CD4-positive, CD25-positive, alpha-beta regulatory T cell (primary cell): ENCODE results near the gene SHC3. TPM values are rescaled to one million over a fixed set of nuclear protein-coding genes. Genes with fewer than 3 reads are reported as not detected.

Source experiments
- ATAC-seq, 2 donors: fragments of 150-1000 bp; cut with Tn5 transposase; one replicate each; pipeline ENCODE4 v1.10.0; 2021; ENCODE audit warnings: low read depth in 2 of 2, moderate number of reproducible peaks in 2 of 2, moderate library complexity in 1 of 2
- DNase-seq, 3 donors: peaks; one replicate each; pipeline versions ENCODE4 v3.0.0 to v3.0.0-alpha.2; 2012 to 2022; ENCODE audit warnings: mixed read lengths in 1 of 3
- H3K27ac ChIP-seq: one replicate; pipeline ENCODE4 v1.7.0; 2013; ENCODE audit warnings: mild to moderate bottlenecking, low read length; ENCODE audit not compliant: insufficient read depth, poor library complexity, severe bottlenecking
- H3K27me3 ChIP-seq: one replicate; pipeline ENCODE4 v1.7.0; 2013; ENCODE audit warnings: low read length; ENCODE audit not compliant: control insufficient read depth, insufficient read depth
- H3K36me3 ChIP-seq: one replicate; pipeline ENCODE4 v1.7.0; 2013; ENCODE audit warnings: mild to moderate bottlenecking, low read length, moderate library complexity; ENCODE audit not compliant: control insufficient read depth, insufficient read depth
- H3K4me1 ChIP-seq: 2 replicates; pipeline ENCODE4 v1.7.0; 2013; ENCODE audit warnings: mild to moderate bottlenecking, low read length; ENCODE audit not compliant: insufficient read depth, control insufficient read depth, poor library complexity, severe bottlenecking
- H3K4me3 ChIP-seq: one replicate; pipeline ENCODE4 v1.7.0; 2013; ENCODE audit warnings: low read depth, mild to moderate bottlenecking, low read length, moderate library complexity
- H3K9me3 ChIP-seq, 2 experiments: 1 replicate in 1 of 2; 2 replicates in 1 of 2; pipeline ENCODE4 v1.7.0; 2013; ENCODE audit warnings: low read length in 2 of 2, mild to moderate bottlenecking in 1 of 2, moderate library complexity in 1 of 2; ENCODE audit not compliant: control insufficient read depth in 2 of 2
- H3K27ac Mint-ChIP-seq, 3 donors: one replicate each; pipeline ENCODE4 v1.8.0; 2020 to 2022; ENCODE audit warnings: mild to moderate bottlenecking in 3 of 3, mixed read lengths in 3 of 3, moderate library complexity in 2 of 3
- H3K27me3 Mint-ChIP-seq: one replicate; pipeline ENCODE4 v1.8.0; 2022; ENCODE audit warnings: mild to moderate bottlenecking, mixed read lengths
- H3K36me3 Mint-ChIP-seq: one replicate; pipeline ENCODE4 v1.8.0; 2020; ENCODE audit warnings: mixed read lengths
- H3K4me1 Mint-ChIP-seq, 4 donors: one replicate each; pipeline ENCODE4 v1.8.0; 2020 to 2022; ENCODE audit warnings: mixed read lengths in 4 of 4, mild to moderate bottlenecking in 1 of 4
- H3K4me3 Mint-ChIP-seq, 4 donors: one replicate each; pipeline ENCODE4 v1.8.0; 2020 to 2022; ENCODE audit warnings: mild to moderate bottlenecking in 4 of 4, mixed read lengths in 4 of 4, moderate library complexity in 3 of 4
- H3K9me3 Mint-ChIP-seq, 7 donors: one replicate each; pipeline ENCODE4 v1.8.0; 2020 to 2022; ENCODE audit warnings: mixed read lengths in 7 of 7, mild to moderate bottlenecking in 3 of 7, moderate library complexity in 2 of 7
- polyA plus RNA-seq, 4 donors: library from polyadenylated mRNA; unstranded; fragments of 300-500 nt; fragmentation: Illumina TruSeq; gene quantifications; one replicate each; pipeline ENCODE4 v1.2.3, GENCODE V29; 2021
- total RNA-seq: library from RNA; stranded (reverse); gene quantifications from one replicate; pipeline ENCODE4 v1.2.3, GENCODE V29; 2022

The SHC3 gene
- total and polyA plus RNA-seq, 5 donors from 2014 or later = not detected

GRCh38 chr9:89039104-89039465, 139.5 kb downstream of the SHC3 start:
- Histone ChIP-seq H3K9me3 (no peaks in the 10 kb centered on the region), H3K4me1 (no peaks in the 10 kb centered on the region), H3K36me3 (no peaks in the 10 kb centered on the region), H3K27ac (no peak overlapping the region), H3K27me3 (no peaks in the 10 kb centered on the region), H3K4me3 (no peak overlapping the region)
- Mint-ChIP-seq H3K4me3 (no peak overlapping the region), H3K36me3 (no peaks in the 10 kb centered on the region), H3K27ac (no peak overlapping the region), H3K4me1 (no peaks in the 10 kb centered on the region), H3K9me3 (peaks cover 0 to 3% (median 0%) of the 10 kb centered on the region in 7 donors), H3K27me3 (peaks cover 14% of the 10 kb centered on the region)
- no peak for ATAC-seq
- DNase-seq = no peak

GRCh38 chr9:89038382-89039103, 140.1 kb downstream of the SHC3 start:
- Histone ChIP-seq H3K36me3 (no peaks in the 10 kb centered on the region), H3K9me3 (no peaks in the 10 kb centered on the region), H3K4me1 (no peaks in the 10 kb centered on the region), H3K27me3 (no peaks in the 10 kb centered on the region), H3K27ac (no peak overlapping the region), H3K4me3 (no peak overlapping the region)
- ATAC-seq (no peak), DNase-seq (no peak)
- no peaks in the 10 kb centered on the region for H3K4me1 Mint-ChIP-seq
- H3K36me3 Mint-ChIP-seq = no peaks in the 10 kb centered on the region
- H3K9me3 Mint-ChIP-seq = peaks cover 0 to 3% (median 0%) of the 10 kb centered on the region in 7 donors
- H3K27ac Mint-ChIP-seq = no peak overlapping the region
- H3K27me3 Mint-ChIP-seq = peaks cover 14% of the 10 kb centered on the region
- H3K4me3 Mint-ChIP-seq = no peak overlapping the region

GRCh38 chr9:89037891-89038290, 140.7 kb downstream of the SHC3 start:
- H3K9me3 Mint-ChIP-seq = peaks cover 0 to 3% (median 0%) of the 10 kb centered on the region in 7 donors

GRCh38 chr9:89037346-89037745, 141.3 kb downstream of the SHC3 start:
- no peak for ATAC-seq
- no peak overlapping the region for H3K27ac ChIP-seq
- DNase-seq = no peak
- Mint-ChIP-seq H3K27ac (no peak overlapping the region), H3K4me3 (no peak overlapping the region), H3K27me3 (peaks cover 18% of the 10 kb centered on the region), H3K4me1 (no peaks in the 10 kb centered on the region), H3K9me3 (peaks cover 0 to 5% (median 0%) of the 10 kb centered on the region in 7 donors), H3K36me3 (no peaks in the 10 kb centered on the region)
- H3K27me3 ChIP-seq = no peaks in the 10 kb centered on the region
- no peak overlapping the region for H3K4me3 ChIP-seq
- no peaks in the 10 kb centered on the region for H3K9me3 ChIP-seq
- no peaks in the 10 kb centered on the region for H3K4me1 ChIP-seq
- H3K36me3 ChIP-seq = no peaks in the 10 kb centered on the region

More at GRCh38 chr9:89037891-89038290, 140.7 kb downstream of the SHC3 start:
- no peak overlapping the region for H3K27ac Mint-ChIP-seq
- H3K4me3 ChIP-seq = no peak overlapping the region
- H3K36me3 ChIP-seq = no peaks in the 10 kb centered on the region
- no peaks in the 10 kb centered on the region for H3K4me1 Mint-ChIP-seq
- H3K9me3 ChIP-seq = no peaks in the 10 kb centered on the region
- H3K27me3 ChIP-seq = no peaks in the 10 kb centered on the region
- H3K4me3 Mint-ChIP-seq = no peak overlapping the region
- H3K4me1 ChIP-seq = no peaks in the 10 kb centered on the region
- H3K27me3 Mint-ChIP-seq = peaks cover 14% of the 10 kb centered on the region
- no peak overlapping the region for H3K27ac ChIP-seq
- no peak for DNase-seq
- ATAC-seq = no peak
- no peaks in the 10 kb centered on the region for H3K36me3 Mint-ChIP-seq

GRCh38 chr9:89036891-89037290, 141.7 kb downstream of the SHC3 start:
- H3K4me1 ChIP-seq = no peaks in the 10 kb centered on the region
- DNase-seq = no peak
- Mint-ChIP-seq H3K27me3 (peaks cover 19% of the 10 kb centered on the region), H3K4me3 (no peak overlapping the region), H3K9me3 (peaks cover 0 to 5% (median 0%) of the 10 kb centered on the region in 7 donors), H3K27ac (no peak overlapping the region), H3K36me3 (no peaks in the 10 kb centered on the region), H3K4me1 (no peaks in the 10 kb centered on the region)
- H3K36me3 ChIP-seq = no peaks in the 10 kb centered on the region
- H3K27me3 ChIP-seq = no peaks in the 10 kb centered on the region
- no peaks in the 10 kb centered on the region for H3K9me3 ChIP-seq
- no peak overlapping the region for H3K4me3 ChIP-seq
- no peak for ATAC-seq
- H3K27ac ChIP-seq = no peak overlapping the region

DNA sequence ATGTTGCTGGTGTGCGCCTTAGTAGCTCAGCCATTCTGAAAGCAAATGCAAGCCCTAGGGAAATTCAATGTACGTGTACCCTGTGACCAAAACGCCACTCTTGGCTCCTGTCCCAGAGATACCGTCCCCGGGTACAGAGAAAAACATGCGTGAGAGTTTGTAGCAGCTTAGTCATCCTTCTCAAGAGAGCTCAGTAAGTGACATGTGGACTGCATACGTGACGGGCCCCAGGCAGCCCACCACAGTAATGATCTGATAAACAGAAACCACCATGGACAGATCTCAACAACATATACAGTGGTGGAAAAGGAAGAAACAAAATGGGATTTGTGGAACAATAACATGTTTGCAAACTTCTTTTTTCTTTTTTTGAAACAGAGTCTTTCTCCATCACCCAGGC, 142.2 kb downstream of the SHC3 start:
- H3K27me3 ChIP-seq = no peaks in the 10 kb centered on the region
- Mint-ChIP-seq H3K4me3 (no peak overlapping the region), H3K36me3 (no peaks in the 10 kb centered on the region), H3K27me3 (peaks cover 18% of the 10 kb centered on the region), H3K4me1 (no peaks in the 10 kb centered on the region), H3K27ac (peak overlapping the region in 1 of 3 donors; percentile 61), H3K9me3 (peaks cover 0 to 5% (median 0%) of the 10 kb centered on the region in 7 donors)
- H3K36me3 ChIP-seq = no peaks in the 10 kb centered on the region
- no peaks in the 10 kb centered on the region for H3K9me3 ChIP-seq
- H3K27ac ChIP-seq = no peak overlapping the region
- no peaks in the 10 kb centered on the region for H3K4me1 ChIP-seq
- ATAC-seq (no peak), DNase-seq (no peak)
- no peak overlapping the region for H3K4me3 ChIP-seq

- H3K36me3 ChIP-seq = no peaks in the 10 kb centered on the region
- peaks cover 6% of the 10 kb centered on the region for H3K27me3 ChIP-seq
- Mint-ChIP-seq H3K27me3 (peaks cover 18% of the 10 kb centered on the region), H3K9me3 (peaks cover 0 to 17% (median 10%) of the 10 kb centered on the region in 7 donors), H3K4me3 (no peak overlapping the region), H3K4me1 (no peaks in the 10 kb centered on the region), H3K27ac (no peak overlapping the region), H3K36me3 (no peaks in the 10 kb centered on the region)
- DNase-seq (no peak), ATAC-seq (no peak)
- no peak overlapping the region for H3K27ac ChIP-seq
- H3K9me3 ChIP-seq = peaks cover 8 to 10% of the 10 kb centered on the region in 2 experiments
- no peaks in the 10 kb centered on the region for H3K4me1 ChIP-seq
- no peak overlapping the region for H3K4me3 ChIP-seq
Observed at GRCh38 chr9:89032661-89033060, 146.0 kb downstream of the SHC3 start.

DNA sequence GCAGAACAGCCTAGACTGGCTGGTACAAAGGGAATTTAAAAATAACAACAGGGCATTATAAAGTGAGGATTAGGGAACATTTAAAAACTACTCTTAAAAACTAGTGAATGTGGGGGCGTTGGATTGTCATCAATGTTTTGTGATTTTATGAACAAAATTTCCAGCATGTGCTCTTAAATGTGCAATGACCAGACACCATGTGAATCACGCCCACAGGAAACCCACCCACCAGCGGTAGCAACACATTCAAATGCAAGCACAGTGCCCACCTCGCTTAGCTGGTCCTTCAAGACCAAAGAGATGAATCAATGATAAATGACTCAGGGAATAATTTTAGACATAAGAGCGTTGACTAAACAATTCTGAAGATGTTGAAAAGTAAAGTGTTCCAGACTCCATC, 146.4 kb downstream of the SHC3 start:
- Histone ChIP-seq H3K4me3 (no peak overlapping the region), H3K27ac (no peak overlapping the region), H3K27me3 (peaks cover 6% of the 10 kb centered on the region), H3K9me3 (peaks cover 8 to 10% of the 10 kb centered on the region in 2 experiments), H3K36me3 (no peaks in the 10 kb centered on the region), H3K4me1 (no peaks in the 10 kb centered on the region)
- ATAC-seq (no peak), DNase-seq (no peak)
- Mint-ChIP-seq H3K27me3 (peaks cover 22% of the 10 kb centered on the region), H3K9me3 (peaks cover 0 to 17% (median 10%) of the 10 kb centered on the region in 7 donors), H3K4me3 (no peak overlapping the region), H3K27ac (no peak overlapping the region), H3K4me1 (no peaks in the 10 kb centered on the region), H3K36me3 (no peaks in the 10 kb centered on the region)
